Panc1 (cell line): ENCODE results near the gene ABL1. TPM values are rescaled to one million over a fixed set of nuclear protein-coding genes. Genes with fewer than 3 reads are reported as not detected.

Experiments used
- ATAC-seq: fragments of 200-7000 bp; cut with Tn5 transposase; 2 replicates; pipeline ENCODE4 v1.9.1; 2020; ENCODE audit warnings: mild to moderate bottlenecking, moderate library complexity
- BruUV-seq: library from RNA; stranded (reverse); fragments of 400-500 nt; replicated peaks from 2 replicates; lab custom pipeline; 2021; lab: Mats Ljungman, UMichigan
- CTCF ChIA-PET: fragments of 300-600 bp; sonication (Branson Sonifier 250); formaldehyde crosslinking; loops from one replicate; lab custom pipeline; 2022; ENCODE audit warnings: antibody characterized with exemption; lab: Charles Lee
- POLR2A ChIA-PET: fragments of 300-600 bp; sonication (Branson Sonifier 250); formaldehyde crosslinking; loops from one replicate; lab custom pipeline; 2022; ENCODE audit warnings: antibody characterized with exemption; lab: Charles Lee
- DNase-seq: peaks from one replicate; pipeline ENCODE4 v3.0.0-alpha.2; 2010; ENCODE audit warnings: low read depth, low spot score
- H3K27ac ChIP-seq: 2 replicates; pipeline ENCODE4 v1.5.1; 2011; ENCODE audit warnings: mild to moderate bottlenecking, low read length, inconsistent platforms
- H3K27me3 ChIP-seq: fragments of 200-500 bp; sonication (Bioruptor generic); 2 replicates; pipeline ENCODE4 v1.6.0; 2014; ENCODE audit warnings: low read length, inconsistent platforms; ENCODE audit not compliant: control insufficient read depth, insufficient read depth
- H3K36me3 ChIP-seq: fragments of 200-500 bp; sonication (Bioruptor generic); 2 replicates; pipeline ENCODE4 v1.5.1; 2014; ENCODE audit warnings: inconsistent platforms, mild to moderate bottlenecking, low read length, moderate library complexity; ENCODE audit not compliant: control insufficient read depth, insufficient read depth
- H3K4me1 ChIP-seq: 2 replicates; pipeline ENCODE4 v1.5.1; 2011; ENCODE audit warnings: inconsistent platforms, mild to moderate bottlenecking, low read length, moderate library complexity; ENCODE audit not compliant: control insufficient read depth, insufficient read depth
- H3K4me3 ChIP-seq, 2 experiments: 2 replicates each; pipeline ENCODE4 v1.5.1; 2011 to 2012; ENCODE audit warnings: low read depth in 2 of 2, low read length in 2 of 2, mild to moderate bottlenecking in 2 of 2, inconsistent platforms in 1 of 2, moderate library complexity in 1 of 2
- H3K9me3 ChIP-seq: fragments of 200-500 bp; sonication (Bioruptor generic); 2 replicates; pipeline ENCODE4 v1.5.1; 2014; ENCODE audit warnings: low read depth, mild to moderate bottlenecking, inconsistent platforms, low read length, moderate library complexity; ENCODE audit not compliant: control insufficient read depth, insufficient read depth
- POLR2AphosphoS5 ChIP-seq: IDR thresholded peaks from 2 replicates; pipeline ENCODE4 v1.6.1; 2012; ENCODE audit warnings: mild to moderate bottlenecking, low read depth, low read length, moderate library complexity
- SIN3A ChIP-seq: IDR thresholded peaks from 2 replicates; pipeline ENCODE4 v1.6.1; 2012; ENCODE audit warnings: low read depth, mild to moderate bottlenecking, low read length, moderate library complexity, borderline replicate concordance; ENCODE audit not compliant: insufficient read depth
- TCF7L2 ChIP-seq: IDR thresholded peaks from 2 replicates; pipeline ENCODE4 v1.6.1; 2011; ENCODE audit warnings: mild to moderate bottlenecking, low read depth, low read length, inconsistent platforms
- in situ Hi-C: cut with HindIII; loops from 2 replicates; pipeline ENCODE4 v1.10.0; 2016; ENCODE audit warnings: low sequenced_read_pairs, low pct_unique_long_range_greater_than_20kb
- intact Hi-C: fragments of 100-400 bp; cut with micrococcal nuclease; formaldehyde crosslinking; loops from one replicate; pipeline ENCODE4 v1.10.0; 2022; ENCODE audit not compliant: unreplicated experiment
- total RNA-seq: library from RNA; stranded (reverse); gene quantifications from one replicate; pipeline ENCODE4 v1.2.1, GENCODE V29; 2021; ENCODE audit not compliant: unreplicated experiment
- TF ChIP-seq, protein P1 (sequence below), 2 experiments: IDR thresholded peaks; 2 replicates each; pipeline ENCODE4 v1.6.1; 2011 to 2012; ENCODE audit warnings: low read depth in 2 of 2, control low read depth in 1 of 2, low read length in 1 of 2, mild to moderate bottlenecking in 1 of 2, moderate library complexity in 1 of 2; ENCODE audit not compliant: insufficient read depth in 1 of 2
- TF ChIP-seq, protein P2 (sequence below): fragments of 450-650 bp; IDR thresholded peaks from 2 replicates; pipeline ENCODE4 v1.5.1; 2017; ENCODE audit warnings: mild to moderate bottlenecking

ABL1 gene
- total RNA-seq, 1 experiment from 2014 or later = 48.4 TPM

DNA sequence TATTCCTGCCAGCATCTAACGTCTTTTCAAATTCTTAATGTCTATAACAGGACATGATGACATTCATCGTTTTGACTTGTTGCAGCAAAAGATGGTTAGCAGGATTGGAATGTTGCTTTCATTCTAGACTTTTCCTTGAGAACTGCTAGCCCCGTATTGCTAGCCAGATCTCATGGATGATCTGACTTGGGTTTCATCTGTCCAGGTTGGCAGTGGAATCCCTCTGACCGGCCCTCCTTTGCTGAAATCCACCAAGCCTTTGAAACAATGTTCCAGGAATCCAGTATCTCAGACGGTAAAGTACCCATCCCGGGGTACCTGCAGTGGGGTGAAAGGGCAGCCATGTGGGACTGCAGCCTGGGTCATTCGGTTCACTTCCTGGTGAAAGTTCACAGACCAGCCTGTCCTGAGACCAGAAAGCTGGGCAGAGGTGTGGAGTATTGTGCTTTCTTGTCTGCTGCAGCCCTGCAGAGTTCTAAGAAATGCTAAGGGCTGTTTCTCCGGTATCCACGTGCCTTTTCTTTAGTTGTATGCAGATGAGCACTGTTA, 44.9 kb downstream of the ABL1 start:
- ATAC-seq (no peak), DNase-seq (no peak)
- ChIA-PET CTCF (no interaction called here), POLR2A (no interaction called here)
- in situ Hi-C loops = no loop called here
- H3K27me3 ChIP-seq = no peaks in the 10 kb centered on the region
- no TSS peak for BruUV-seq
- no peak overlapping the region for H3K4me3 ChIP-seq
- intact Hi-C loops = no loop called here
- peaks cover 9% of the 10 kb centered on the region; the same call in 1 of the 2 replicates for H3K36me3 ChIP-seq
- H3K9me3 ChIP-seq = no peaks in the 10 kb centered on the region
- H3K4me1 ChIP-seq = no peaks in the 10 kb centered on the region
- TF ChIP-seq TCF7L2 (no peak), SIN3A (no peak), POLR2AphosphoS5 (no peak)
- TF ChIP-seq, protein P1, sequence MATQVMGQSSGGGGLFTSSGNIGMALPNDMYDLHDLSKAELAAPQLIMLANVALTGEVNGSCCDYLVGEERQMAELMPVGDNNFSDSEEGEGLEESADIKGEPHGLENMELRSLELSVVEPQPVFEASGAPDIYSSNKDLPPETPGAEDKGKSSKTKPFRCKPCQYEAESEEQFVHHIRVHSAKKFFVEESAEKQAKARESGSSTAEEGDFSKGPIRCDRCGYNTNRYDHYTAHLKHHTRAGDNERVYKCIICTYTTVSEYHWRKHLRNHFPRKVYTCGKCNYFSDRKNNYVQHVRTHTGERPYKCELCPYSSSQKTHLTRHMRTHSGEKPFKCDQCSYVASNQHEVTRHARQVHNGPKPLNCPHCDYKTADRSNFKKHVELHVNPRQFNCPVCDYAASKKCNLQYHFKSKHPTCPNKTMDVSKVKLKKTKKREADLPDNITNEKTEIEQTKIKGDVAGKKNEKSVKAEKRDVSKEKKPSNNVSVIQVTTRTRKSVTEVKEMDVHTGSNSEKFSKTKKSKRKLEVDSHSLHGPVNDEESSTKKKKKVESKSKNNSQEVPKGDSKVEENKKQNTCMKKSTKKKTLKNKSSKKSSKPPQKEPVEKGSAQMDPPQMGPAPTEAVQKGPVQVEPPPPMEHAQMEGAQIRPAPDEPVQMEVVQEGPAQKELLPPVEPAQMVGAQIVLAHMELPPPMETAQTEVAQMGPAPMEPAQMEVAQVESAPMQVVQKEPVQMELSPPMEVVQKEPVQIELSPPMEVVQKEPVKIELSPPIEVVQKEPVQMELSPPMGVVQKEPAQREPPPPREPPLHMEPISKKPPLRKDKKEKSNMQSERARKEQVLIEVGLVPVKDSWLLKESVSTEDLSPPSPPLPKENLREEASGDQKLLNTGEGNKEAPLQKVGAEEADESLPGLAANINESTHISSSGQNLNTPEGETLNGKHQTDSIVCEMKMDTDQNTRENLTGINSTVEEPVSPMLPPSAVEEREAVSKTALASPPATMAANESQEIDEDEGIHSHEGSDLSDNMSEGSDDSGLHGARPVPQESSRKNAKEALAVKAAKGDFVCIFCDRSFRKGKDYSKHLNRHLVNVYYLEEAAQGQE (IDR thresholded peaks at IDR 0.05; ENCODE audit: insufficient read depth in 1 of 2, low read depth in 2 of 2, low read length in 1 of 2) = no peak
- TF ChIP-seq, protein P2, sequence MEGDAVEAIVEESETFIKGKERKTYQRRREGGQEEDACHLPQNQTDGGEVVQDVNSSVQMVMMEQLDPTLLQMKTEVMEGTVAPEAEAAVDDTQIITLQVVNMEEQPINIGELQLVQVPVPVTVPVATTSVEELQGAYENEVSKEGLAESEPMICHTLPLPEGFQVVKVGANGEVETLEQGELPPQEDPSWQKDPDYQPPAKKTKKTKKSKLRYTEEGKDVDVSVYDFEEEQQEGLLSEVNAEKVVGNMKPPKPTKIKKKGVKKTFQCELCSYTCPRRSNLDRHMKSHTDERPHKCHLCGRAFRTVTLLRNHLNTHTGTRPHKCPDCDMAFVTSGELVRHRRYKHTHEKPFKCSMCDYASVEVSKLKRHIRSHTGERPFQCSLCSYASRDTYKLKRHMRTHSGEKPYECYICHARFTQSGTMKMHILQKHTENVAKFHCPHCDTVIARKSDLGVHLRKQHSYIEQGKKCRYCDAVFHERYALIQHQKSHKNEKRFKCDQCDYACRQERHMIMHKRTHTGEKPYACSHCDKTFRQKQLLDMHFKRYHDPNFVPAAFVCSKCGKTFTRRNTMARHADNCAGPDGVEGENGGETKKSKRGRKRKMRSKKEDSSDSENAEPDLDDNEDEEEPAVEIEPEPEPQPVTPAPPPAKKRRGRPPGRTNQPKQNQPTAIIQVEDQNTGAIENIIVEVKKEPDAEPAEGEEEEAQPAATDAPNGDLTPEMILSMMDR = no peak
- no peak overlapping the region for H3K27ac ChIP-seq

DNA sequence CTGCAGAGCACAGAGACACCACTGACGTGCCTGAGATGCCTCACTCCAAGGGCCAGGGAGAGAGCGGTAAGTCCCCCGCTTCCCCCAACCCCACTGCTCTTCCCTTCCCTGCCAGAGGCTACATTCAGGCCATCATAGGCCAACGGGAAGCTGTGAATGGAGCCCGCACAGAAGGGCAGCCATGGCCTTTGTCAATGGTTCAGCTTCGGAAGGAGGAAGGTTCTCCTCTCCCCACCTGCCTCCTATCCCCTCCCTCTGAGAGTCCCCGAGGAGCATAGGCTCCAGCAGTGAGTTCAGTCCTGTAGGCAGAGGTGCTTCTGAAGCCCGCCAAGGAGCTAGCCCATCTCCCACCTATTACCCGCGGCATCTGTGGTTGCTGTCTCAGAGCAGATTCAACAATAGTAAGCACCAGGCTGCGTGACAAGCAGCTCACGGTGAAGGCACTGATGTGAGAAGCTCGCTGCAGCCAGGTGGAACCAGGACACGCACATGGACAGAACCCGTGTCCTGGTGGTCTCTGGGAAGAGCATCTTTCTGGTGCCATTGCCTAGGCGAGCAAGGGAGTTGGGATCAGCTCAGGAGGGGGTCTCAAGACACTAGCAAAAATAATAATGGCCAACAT, 45.7 kb downstream of the ABL1 start:
- H3K4me1 ChIP-seq = no peaks in the 10 kb centered on the region
- H3K27ac ChIP-seq = no peak overlapping the region
- in situ Hi-C loops = no loop called here
- TF ChIP-seq POLR2AphosphoS5 (no peak), SIN3A (no peak), TCF7L2 (no peak)
- TF ChIP-seq, protein P1 (IDR thresholded peaks at IDR 0.05; ENCODE audit: insufficient read depth in 1 of 2, low read depth in 2 of 2, low read length in 1 of 2) = no peak
- TF ChIP-seq, protein P2 = no peak
- intact Hi-C loops = no loop called here
- H3K9me3 ChIP-seq = no peaks in the 10 kb centered on the region
- BruUV-seq = no TSS peak
- CTCF ChIA-PET = no interaction called here
- ATAC-seq (no peak), DNase-seq (no peak)
- H3K4me3 ChIP-seq = no peak overlapping the region
- H3K27me3 ChIP-seq = no peaks in the 10 kb centered on the region
- POLR2A ChIA-PET = no interaction called here
- H3K36me3 ChIP-seq = peaks cover 9% of the 10 kb centered on the region; the same call in 1 of the 2 replicates
